Choroid plexus epithelial cell (primary cell): ENCODE measurements around the gene TOMM34.

ENCODE experiments used
- DNase-seq: peaks from one replicate; pipeline ENCODE4 v3.0.0-alpha.2; 2010; ENCODE audit warnings: low read depth
- H3K4me3 ChIP-seq: 2 replicates; pipeline ENCODE4 v1.5.1; 2011; ENCODE audit warnings: low read depth, mild to moderate bottlenecking, control low read depth, low read length, moderate library complexity
- CTCF ChIP-seq: conservative IDR thresholded peaks from 2 replicates; pipeline ENCODE4 v1.5.1; 2011; ENCODE audit warnings: low read depth, mild to moderate bottlenecking, control low read depth, inconsistent platforms, low read length, moderate library complexity

Gene TOMM34

GRCh38 chr20:44900231-44900854 lies 59.9 kb downstream of the TOMM34 start:
- no peak for DNase-seq
- no peak overlapping the region for H3K4me3 ChIP-seq
- TF ChIP-seq CTCF = no peak

GRCh38 chr20:44897133-44897532 lies 63.1 kb downstream of the TOMM34 start:
- TF ChIP-seq CTCF = no peak
- DNase-seq = no peak
- H3K4me3 ChIP-seq = no peak overlapping the region

GRCh38 chr20:44896583-44896982 lies 63.6 kb downstream of the TOMM34 start:
- no peak for TF ChIP-seq CTCF
- peak; percentile 58 for DNase-seq
- H3K4me3 ChIP-seq = no peak overlapping the region

- TF ChIP-seq CTCF = no peak
- no peak overlapping the region for H3K4me3 ChIP-seq
- DNase-seq = no peak
Observed at GRCh38 chr20:44894959-44895358, 65.2 kb downstream of the TOMM34 start.
